Esophagus (tissue), 2 donors: ENCODE data around the gene TCP11. TPM values are rescaled to one million over a fixed set of nuclear protein-coding genes. Genes with fewer than 3 reads are reported as not detected.

ENCODE experiments used
- H3K27ac ChIP-seq, 2 donors: one replicate each; pipeline ENCODE4 v1.5.1; 2013; ENCODE audit warnings: low read depth in 2 of 2, mild to moderate bottlenecking in 2 of 2, inconsistent platforms in 1 of 2, low read length in 1 of 2, moderate library complexity in 1 of 2
- H3K27me3 ChIP-seq, 2 donors: one replicate each; pipeline ENCODE4 v1.6.1; 2013; ENCODE audit warnings: low read length in 2 of 2, control low read depth in 1 of 2, mild to moderate bottlenecking in 1 of 2; ENCODE audit not compliant: insufficient read depth in 2 of 2, control insufficient read depth in 1 of 2
- H3K36me3 ChIP-seq, 2 donors: one replicate each; pipeline ENCODE4 v1.6.1; 2013; ENCODE audit warnings: low read length in 1 of 2; ENCODE audit not compliant: control insufficient read depth in 2 of 2, insufficient read depth in 2 of 2
- H3K4me1 ChIP-seq, 2 donors: one replicate each; pipeline ENCODE4 v1.6.1; 2013; ENCODE audit warnings: low read length in 1 of 2; ENCODE audit not compliant: control insufficient read depth in 2 of 2, insufficient read depth in 2 of 2
- H3K4me3 ChIP-seq, 2 donors: one replicate each; pipeline ENCODE4 v1.5.1; 2013; ENCODE audit warnings: low read length in 2 of 2, mild to moderate bottlenecking in 2 of 2, low read depth in 1 of 2, moderate library complexity in 1 of 2
- H3K9me3 ChIP-seq, 2 donors: one replicate each; pipeline ENCODE4 v1.6.1; 2013; ENCODE audit warnings: mild to moderate bottlenecking in 2 of 2, low read depth in 1 of 2, low read length in 1 of 2, moderate library complexity in 1 of 2; ENCODE audit not compliant: control insufficient read depth in 2 of 2, insufficient read depth in 1 of 2
- WGBS, 2 donors: extraction: QIAGEN DNeasy Blood & Tissue Kit; methylation state at CpG; one replicate each; pipeline ENCODE4 v1.1.7; 2013; 5-methylcytosine and 5-hydroxymethylcytosine counted together
- polyA plus RNA-seq, 2 donors: library from polyadenylated mRNA; stranded (reverse); fragments of 200-250 nt; gene quantifications; one replicate each; pipeline ENCODE4 v1.2.3, GENCODE V29; 2013
- donor health status: healthy with polysubstance abuse.
- donor health status: Bipolar disorder and iron deficiency.

The TCP11 gene
- polyA plus RNA-seq, 2 donors = 0.02 TPM; not detected in 1

- H3K36me3 ChIP-seq = peaks cover 13 to 67% of the 10 kb centered on the region in 2 donors
- WGBS, 2 donors = 95 to 96% methylated on average over 30 of the region's 30 CpGs
- peaks cover 2 to 13% of the 10 kb centered on the region in 2 donors for H3K4me1 ChIP-seq
- H3K27me3 ChIP-seq = no peaks in the 10 kb centered on the region
- no peak overlapping the region for H3K4me3 ChIP-seq
- no peak overlapping the region for H3K27ac ChIP-seq
- no peaks in the 10 kb centered on the region for H3K9me3 ChIP-seq
These were observed 55.5 kb downstream of the TCP11 start for GRCh38 chr6:35085359-35086281.

- peaks cover 2 to 17% of the 10 kb centered on the region in 2 donors for H3K4me1 ChIP-seq
These were observed 56.5 kb downstream of the TCP11 start for GRCh38 chr6:35084511-35085203.

GRCh38 chr6:35084041-35084491 is 57.1 kb downstream of the TCP11 start:
- 66 to 86% methylated on average over 14 of the region's 14 CpGs for WGBS, 2 donors
- no peak overlapping the region for H3K27ac ChIP-seq

More at GRCh38 chr6:35084511-35085203, 56.5 kb downstream of the TCP11 start:
- WGBS, 2 donors = 80 to 87% methylated on average over 12 of the region's 12 CpGs
- Histone ChIP-seq H3K27me3 (no peaks in the 10 kb centered on the region), H3K36me3 (peaks cover 13 to 69% of the 10 kb centered on the region in 2 donors), H3K27ac (no peak overlapping the region), H3K4me3 (no peak overlapping the region), H3K9me3 (no peaks in the 10 kb centered on the region)

GRCh38 chr6:35083507-35083906 is 57.6 kb downstream of the TCP11 start:
- H3K4me3 ChIP-seq = no peak overlapping the region
- no peak overlapping the region for H3K27ac ChIP-seq
- peaks cover 2 to 16% of the 10 kb centered on the region in 2 donors for H3K4me1 ChIP-seq
- 89 to 92% methylated on average over 9 of the region's 9 CpGs for WGBS, 2 donors
- H3K9me3 ChIP-seq = no peaks in the 10 kb centered on the region
- no peaks in the 10 kb centered on the region for H3K27me3 ChIP-seq
- H3K36me3 ChIP-seq = peaks cover 17 to 76% of the 10 kb centered on the region in 2 donors

More at GRCh38 chr6:35084041-35084491, 57.1 kb downstream of the TCP11 start:
- Histone ChIP-seq H3K36me3 (peaks cover 19 to 72% of the 10 kb centered on the region in 2 donors), H3K27me3 (no peaks in the 10 kb centered on the region), H3K4me3 (no peak overlapping the region), H3K9me3 (no peaks in the 10 kb centered on the region), H3K4me1 (peaks cover 2 to 17% of the 10 kb centered on the region in 2 donors)

- 91 to 93% methylated on average over 13 of the region's 13 CpGs for WGBS, 2 donors
These were observed 58.3 kb downstream of the TCP11 start for GRCh38 chr6:35082733-35083403.

GRCh38 chr6:35082046-35082732 is 59.0 kb downstream of the TCP11 start:
- Histone ChIP-seq H3K4me1 (peaks cover 2 to 13% of the 10 kb centered on the region in 2 donors), H3K36me3 (peaks cover 11 to 71% of the 10 kb centered on the region in 2 donors), H3K9me3 (no peaks in the 10 kb centered on the region), H3K27me3 (no peaks in the 10 kb centered on the region), H3K4me3 (no peak overlapping the region), H3K27ac (peak overlapping the region in 1 of 2 donors; percentile 6)
- 73 to 78% methylated on average over 19 of the region's 19 CpGs for WGBS, 2 donors

More at GRCh38 chr6:35082733-35083403, 58.3 kb downstream of the TCP11 start:
- Histone ChIP-seq H3K36me3 (peaks cover 14 to 73% of the 10 kb centered on the region in 2 donors), H3K27ac (peak overlapping the region in 1 of 2 donors; percentile 6), H3K9me3 (no peaks in the 10 kb centered on the region), H3K4me3 (no peak overlapping the region), H3K4me1 (peaks cover 2 to 11% of the 10 kb centered on the region in 2 donors), H3K27me3 (no peaks in the 10 kb centered on the region)

- no peak overlapping the region for H3K4me3 ChIP-seq
- H3K4me1 ChIP-seq = peaks cover 2 to 13% of the 10 kb centered on the region in 2 donors
- peaks cover 8 to 64% of the 10 kb centered on the region in 2 donors for H3K36me3 ChIP-seq
- peak overlapping the region; percentile 12 to 28 for H3K27ac ChIP-seq
- H3K9me3 ChIP-seq = no peaks in the 10 kb centered on the region
- WGBS, 2 donors = 58 to 59% methylated on average over 13 of the region's 13 CpGs
- no peaks in the 10 kb centered on the region for H3K27me3 ChIP-seq
These were observed 59.7 kb downstream of the TCP11 start for GRCh38 chr6:35081426-35081851.

- no peaks in the 10 kb centered on the region for H3K9me3 ChIP-seq
- 61 to 72% methylated on average over 21 of the region's 21 CpGs for WGBS, 2 donors
- H3K36me3 ChIP-seq = peaks cover 6 to 60% of the 10 kb centered on the region in 2 donors
- no peaks in the 10 kb centered on the region for H3K27me3 ChIP-seq
- H3K27ac ChIP-seq = peak overlapping the region; percentile 12 to 28
- peaks cover 2 to 13% of the 10 kb centered on the region in 2 donors for H3K4me1 ChIP-seq
- H3K4me3 ChIP-seq = no peak overlapping the region
These were observed 60.2 kb downstream of the TCP11 start for GRCh38 chr6:35080821-35081425.
